ENCODE results near the gene BPGM. TPM values are rescaled to one million over a fixed set of nuclear protein-coding genes. Genes with fewer than 3 reads are reported as not detected.

BPGM gene
- polyA plus RNA-seq, 3 donors, result 3.9 to 20.6 (median 18.4) TPM

GRCh38 chr7:134727711-134728110 is 81.1 kb downstream of the BPGM start:
- peaks cover 0 to 3% (median 0%) of the 10 kb centered on the region in 7 donors for H3K9me3 Mint-ChIP-seq
- no peaks in the 10 kb centered on the region for H3K79me2 ChIP-seq (ENCODE audit: insufficient read depth, low read length)
- H3K36me3 ChIP-seq (replicated peaks in 1 of 2; ENCODE audit: control insufficient read depth in 1 of 2, insufficient read depth in 2 of 2, low read length in 2 of 2), result no peaks in the 10 kb centered on the region
- H3K27me3 ChIP-seq (ENCODE audit: control insufficient read depth in 2 of 2, insufficient read depth in 2 of 2, low read length in 2 of 2), result no peaks in the 10 kb centered on the region
- H3K36me3 Mint-ChIP-seq, result no peaks in the 10 kb centered on the region
- H3K27ac ChIP-seq (ENCODE audit: low read depth in 1 of 2, low read length in 2 of 2), result no peak overlapping the region
- no peak overlapping the region for H3K9ac ChIP-seq (ENCODE audit: insufficient read depth, low read length, poor library complexity, severe bottlenecking)
- 60% methylated on average over 1 of the region's 3 CpGs for WGBS (ENCODE audit: insufficient coverage)
- H3K4me1 ChIP-seq (ENCODE audit: control insufficient read depth in 1 of 2, insufficient read depth in 2 of 2, low read length in 2 of 2), result peaks cover 0 to 2% of the 10 kb centered on the region in 2 donors
- TF ChIP-seq CTCF (IDR thresholded peaks at IDR 0.05), result no peak
- intact Hi-C loops (cut with micrococcal nuclease), result no loop called here
- peaks cover 6% of the 10 kb centered on the region for H3K4me1 Mint-ChIP-seq
- H3K4me3 ChIP-seq (replicated peaks in 1 of 3; ENCODE audit: low read depth in 2 of 3, low read length in 3 of 3), result no peak overlapping the region
- no peak overlapping the region for H3K4me2 ChIP-seq (replicated peaks; ENCODE audit: extremely low read depth, low read length, poor library complexity, severe bottlenecking)
- no peak for DNase-seq
- H3K27ac Mint-ChIP-seq, result no peak overlapping the region
- no peak overlapping the region for H3K4me3 Mint-ChIP-seq
- no peaks in the 10 kb centered on the region for H3K9me3 ChIP-seq (replicated peaks in 1 of 2; ENCODE audit: control insufficient read depth in 1 of 2, insufficient read depth in 1 of 2, low read length in 2 of 2)
- no peak overlapping the region for H2AFZ ChIP-seq (ENCODE audit: insufficient read depth, low read depth, low read length, poor library complexity, severe bottlenecking)
- H4K20me1 ChIP-seq (ENCODE audit: insufficient read depth, low read length), result no peaks in the 10 kb centered on the region
- H3K27me3 Mint-ChIP-seq (ENCODE audit: low read depth in 3 of 3), result peaks cover 0 to 4% (median 2%) of the 10 kb centered on the region in 3 donors

Other genes with a start within 250 kb of the BPGM start
- gene AKR1B1, start 187.8 kb upstream of the BPGM start, polyA plus RNA-seq, result 10 to 100 TPM; 50.1 to 66.4 (median 62.6) TPM
- not detected for gene AKR1B10, start 119.3 kb upstream of the BPGM start, polyA plus RNA-seq
- not detected for gene AKR1B15, start 97.7 kb upstream of the BPGM start, polyA plus RNA-seq
- under 1 TPM in 1 of 3 donors, not detected in 2; 0.18 TPM for gene CALD1, start 132.8 kb downstream of the BPGM start, polyA plus RNA-seq

Data from CD14-positive monocyte (primary cell).